Esophagus muscularis mucosa (tissue), 4 donors: ENCODE results near the gene LTBP1.

Experiments used
- EP300 ChIP-seq: sonication (generic); formaldehyde crosslinking; IDR thresholded peaks from one replicate; pipeline ENCODE4 v1.6.1; 2017; ENCODE audit warnings: antibody characterized with exemption
- POLR2A ChIP-seq: fragments of 450-650 bp; IDR thresholded peaks from one replicate; pipeline ENCODE4 v1.6.1; 2017; ENCODE audit warnings: antibody characterized with exemption, moderate library complexity, mild to moderate bottlenecking, low read depth
- POLR2AphosphoS5 ChIP-seq, 2 donors: sonication (generic); formaldehyde crosslinking; IDR thresholded peaks; one replicate each; pipeline ENCODE4 v1.6.1; 2017; ENCODE audit warnings: antibody characterized with exemption in 2 of 2
- TF ChIP-seq, protein P1 (sequence below), 3 experiments: fragments of 200-600 bp in 2 of 3; fragments of 450-650 bp in 1 of 3; sonication (generic) in 2 of 3; IDR thresholded peaks; one replicate each; pipeline ENCODE4 v1.5.1; 2017 to 2019; ENCODE audit warnings: antibody characterized with exemption in 3 of 3, mild to moderate bottlenecking in 2 of 3, moderate library complexity in 1 of 3

GRCh38 chr2:33107690-33108482, 161.1 kb downstream of the LTBP1 start:
- TF ChIP-seq POLR2A: no peak
- no peak for TF ChIP-seq EP300
- TF ChIP-seq, protein P1, sequence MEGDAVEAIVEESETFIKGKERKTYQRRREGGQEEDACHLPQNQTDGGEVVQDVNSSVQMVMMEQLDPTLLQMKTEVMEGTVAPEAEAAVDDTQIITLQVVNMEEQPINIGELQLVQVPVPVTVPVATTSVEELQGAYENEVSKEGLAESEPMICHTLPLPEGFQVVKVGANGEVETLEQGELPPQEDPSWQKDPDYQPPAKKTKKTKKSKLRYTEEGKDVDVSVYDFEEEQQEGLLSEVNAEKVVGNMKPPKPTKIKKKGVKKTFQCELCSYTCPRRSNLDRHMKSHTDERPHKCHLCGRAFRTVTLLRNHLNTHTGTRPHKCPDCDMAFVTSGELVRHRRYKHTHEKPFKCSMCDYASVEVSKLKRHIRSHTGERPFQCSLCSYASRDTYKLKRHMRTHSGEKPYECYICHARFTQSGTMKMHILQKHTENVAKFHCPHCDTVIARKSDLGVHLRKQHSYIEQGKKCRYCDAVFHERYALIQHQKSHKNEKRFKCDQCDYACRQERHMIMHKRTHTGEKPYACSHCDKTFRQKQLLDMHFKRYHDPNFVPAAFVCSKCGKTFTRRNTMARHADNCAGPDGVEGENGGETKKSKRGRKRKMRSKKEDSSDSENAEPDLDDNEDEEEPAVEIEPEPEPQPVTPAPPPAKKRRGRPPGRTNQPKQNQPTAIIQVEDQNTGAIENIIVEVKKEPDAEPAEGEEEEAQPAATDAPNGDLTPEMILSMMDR (IDR thresholded peaks at IDR 0.05): no peak
- TF ChIP-seq POLR2AphosphoS5 (IDR thresholded peaks at IDR 0.05): no peak
